Stimulated activated CD8-positive, alpha-beta memory T cell treated with anti-CD3 and anti-CD28 coated beads, Interleukin-4, amount 100 ng/mL, for 24 hours (primary cell): ENCODE measurements around the gene CCDC33.

Experiments used
- DNase-seq: peaks from one replicate; pipeline ENCODE4 v3.0.0-alpha.2; 2020; ENCODE audit warnings: low read depth

The CCDC33 gene

DNA sequence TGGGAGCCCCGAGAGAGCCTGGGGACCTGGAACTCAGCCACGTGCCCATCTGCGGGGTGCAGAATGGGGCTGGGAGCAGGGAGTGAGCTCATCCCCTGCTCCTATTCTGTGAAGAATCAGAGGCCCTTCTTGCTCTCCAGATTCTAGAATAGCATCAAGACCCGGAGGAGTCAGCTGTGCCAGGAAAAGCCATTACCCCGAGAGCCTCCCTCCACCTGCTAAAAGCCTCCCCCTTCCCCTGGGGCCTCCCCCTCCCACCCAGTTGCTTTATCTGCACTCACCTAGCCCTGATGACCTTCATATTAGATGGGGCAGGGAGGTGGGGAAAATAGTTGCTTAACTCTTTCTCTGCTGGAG is 23.1 kb downstream of the CCDC33 start:
- no peak for DNase-seq

DNA sequence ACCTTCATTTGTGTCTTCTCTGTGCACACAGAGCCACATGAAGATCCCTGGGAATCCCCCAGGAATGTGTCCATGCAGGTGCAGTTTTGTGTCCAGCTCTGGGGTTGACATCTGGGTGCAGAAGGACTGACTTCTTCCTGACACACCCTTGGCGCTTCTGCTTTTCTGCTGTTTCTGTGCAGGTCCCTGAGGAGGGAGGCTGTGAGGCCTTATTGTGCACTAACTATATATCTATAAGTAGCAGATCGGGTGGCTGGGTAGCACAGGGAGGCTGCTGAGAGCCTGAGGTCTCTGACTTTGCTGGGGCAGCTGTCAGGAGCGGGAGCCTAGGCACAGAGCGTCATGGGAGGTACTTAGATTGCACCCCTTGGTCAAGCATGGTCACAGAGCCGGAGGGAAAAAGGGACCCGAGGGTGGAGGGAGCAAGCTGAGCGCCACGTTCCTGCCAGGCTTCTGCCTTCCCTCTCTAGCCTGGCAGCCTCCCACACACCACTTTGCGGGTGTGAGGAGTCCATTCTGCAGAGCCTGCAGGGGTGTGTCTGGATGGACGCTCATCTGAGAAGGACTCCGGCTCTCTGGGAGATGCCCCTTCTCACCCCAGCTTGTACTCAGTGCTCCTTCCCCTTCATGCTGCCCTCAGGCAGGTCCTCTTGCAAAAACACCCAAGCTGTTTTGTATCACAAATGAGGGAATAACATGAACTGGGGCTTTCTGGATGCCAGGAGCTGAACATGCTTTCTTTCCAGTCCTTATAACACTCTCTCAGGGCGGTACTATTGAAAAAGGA is 23.9 kb downstream of the CCDC33 start:
- DNase-seq: no peak

DNA sequence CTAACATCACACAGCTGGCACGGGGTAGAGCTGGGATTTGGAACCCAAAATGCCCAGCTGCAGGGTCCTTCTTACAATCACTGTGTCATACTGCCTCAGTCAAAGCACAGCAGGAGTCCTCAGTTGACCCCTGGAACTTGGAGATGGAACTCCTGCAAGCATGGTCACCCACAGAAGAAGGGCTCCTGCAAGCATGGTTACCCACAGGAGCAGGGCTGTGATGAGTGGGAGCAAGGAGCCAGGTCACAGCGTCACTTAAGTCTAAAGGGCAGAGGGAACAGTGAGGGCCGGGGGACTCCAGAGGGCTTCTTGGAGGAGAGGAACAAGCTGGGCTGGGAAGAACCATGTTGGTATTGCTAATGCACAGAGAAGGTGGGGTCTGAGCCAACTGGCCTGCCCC is 24.9 kb downstream of the CCDC33 start:
- DNase-seq: no peak

DNA sequence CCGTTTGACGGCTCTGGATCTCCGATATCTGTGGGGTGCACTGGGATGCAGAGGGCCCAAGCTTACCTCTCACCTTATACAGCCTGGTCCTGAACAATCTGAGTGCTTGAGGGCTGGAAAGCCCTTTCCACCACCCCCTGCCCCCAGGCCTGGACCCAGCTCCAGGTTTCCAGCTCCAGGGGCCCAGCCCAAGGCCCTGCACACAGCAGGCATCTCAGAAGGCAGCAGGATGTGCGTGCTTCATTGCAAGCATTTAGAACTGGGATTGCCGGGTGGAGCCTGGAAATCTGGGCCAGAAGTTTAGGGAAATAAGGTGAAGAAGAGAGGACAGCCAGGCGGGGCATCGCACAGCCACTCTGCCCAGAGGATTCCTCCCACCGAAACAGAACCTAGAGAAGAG is 25.6 kb downstream of the CCDC33 start:
- no peak for DNase-seq

DNA sequence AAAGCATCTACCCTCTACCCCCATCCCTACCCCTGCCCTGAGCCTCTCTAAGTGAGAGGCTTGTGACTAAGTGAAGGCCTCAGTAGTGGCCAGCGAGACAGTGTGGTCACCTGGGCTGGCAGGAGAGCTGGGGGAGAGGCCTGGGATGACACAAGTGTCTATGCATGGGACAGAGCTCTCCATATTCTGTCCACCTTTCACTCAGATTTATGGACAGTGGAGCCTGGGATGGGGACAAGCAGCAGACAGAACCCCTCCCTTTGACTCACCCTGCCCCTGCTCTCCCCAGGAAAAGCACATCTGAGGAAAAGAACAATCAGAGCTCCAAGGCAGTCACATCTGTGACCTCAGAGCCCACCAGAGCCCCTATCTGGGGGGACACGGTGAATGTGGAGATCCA is 26.0 kb downstream of the CCDC33 start:
- DNase-seq: no peak

DNA sequence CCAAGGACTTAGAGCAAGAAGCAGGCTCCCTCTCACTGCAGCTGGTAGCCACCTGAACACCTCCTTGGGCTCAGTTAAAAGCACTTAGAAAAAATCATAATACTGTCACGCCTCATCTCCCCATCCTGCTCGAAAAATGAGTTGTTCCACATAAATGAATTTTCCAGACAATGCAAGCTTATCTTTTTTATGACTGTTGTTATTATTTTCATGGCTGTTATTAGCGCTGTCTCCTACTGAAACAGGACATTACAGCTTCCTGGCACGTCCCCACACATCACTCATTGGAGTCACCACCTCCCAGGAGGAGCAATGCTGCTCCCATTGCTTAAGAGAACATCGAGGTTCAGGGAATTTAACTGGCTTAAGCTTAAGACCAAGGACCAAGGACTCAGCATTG is 26.5 kb downstream of the CCDC33 start:
- no peak for DNase-seq

DNA sequence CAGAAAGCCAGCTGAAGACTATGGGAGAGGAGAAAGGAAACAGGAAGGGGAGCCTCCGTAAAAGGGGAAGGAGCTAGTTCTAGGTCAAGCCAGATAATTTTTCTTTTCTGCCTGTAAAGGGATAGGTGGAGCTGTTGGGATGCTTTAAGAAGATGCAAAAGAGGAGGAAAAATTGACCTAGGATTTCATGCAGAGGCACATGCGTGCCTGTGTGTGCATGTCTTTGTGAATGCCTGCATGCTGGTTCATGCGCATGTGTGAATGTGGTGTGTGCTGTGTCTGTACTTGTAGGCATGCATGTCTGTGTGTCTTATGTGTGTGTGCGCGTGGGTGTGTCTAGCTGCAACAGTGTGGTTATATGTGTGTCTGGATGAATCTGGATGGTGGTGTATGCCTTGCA is 27.3 kb downstream of the CCDC33 start:
- no peak for DNase-seq

DNA sequence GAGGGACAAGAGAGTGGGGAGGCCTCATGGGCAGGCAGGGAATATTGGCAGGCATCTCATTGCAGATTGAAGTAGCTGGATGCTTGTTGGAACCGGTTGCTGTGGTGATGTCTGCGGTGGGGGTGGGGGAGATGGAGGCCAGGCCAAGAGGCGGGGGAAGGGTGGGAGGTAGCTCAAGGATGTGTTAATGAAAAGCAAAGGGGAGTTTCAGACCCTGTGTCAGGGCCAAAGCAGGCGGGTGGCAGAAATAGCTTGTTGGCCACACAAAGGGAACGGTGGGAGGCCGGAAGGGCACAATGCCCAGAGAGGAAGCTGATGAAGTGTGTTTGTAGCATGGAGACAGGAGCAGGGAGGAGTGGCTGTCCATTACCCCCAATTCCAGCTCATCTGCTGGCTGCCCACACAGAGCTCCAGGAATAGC is 28.0 kb downstream of the CCDC33 start:
- no peak for DNase-seq

DNA sequence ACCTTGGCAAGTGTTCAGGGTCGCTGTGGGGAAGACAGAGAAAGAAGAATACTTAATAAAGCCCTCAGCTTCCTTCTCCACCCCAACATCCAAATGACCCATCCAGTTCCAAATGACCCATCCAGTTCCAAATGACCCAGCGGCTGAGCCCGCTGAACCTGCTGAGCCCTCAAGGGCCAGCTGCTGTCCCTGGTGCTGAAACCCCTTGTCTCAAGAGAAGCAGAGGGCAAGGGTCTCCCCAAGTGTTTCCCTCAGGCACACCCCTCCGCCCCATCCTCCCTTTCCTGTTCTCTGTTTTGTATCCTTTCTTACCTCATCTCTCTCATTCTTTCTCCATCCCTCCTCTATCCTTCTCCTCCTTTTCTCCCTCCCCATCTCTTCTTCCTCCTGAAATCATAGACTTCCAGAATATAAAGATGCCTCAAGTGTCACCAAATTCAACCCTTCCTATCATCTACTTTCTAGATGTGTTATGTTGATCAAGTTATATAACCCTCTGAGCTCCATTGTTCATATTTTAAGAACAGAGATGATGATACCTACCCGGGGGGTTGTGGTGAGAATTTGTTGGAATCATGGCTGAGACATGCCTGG is 29.0 kb downstream of the CCDC33 start:
- no peak for DNase-seq

DNA sequence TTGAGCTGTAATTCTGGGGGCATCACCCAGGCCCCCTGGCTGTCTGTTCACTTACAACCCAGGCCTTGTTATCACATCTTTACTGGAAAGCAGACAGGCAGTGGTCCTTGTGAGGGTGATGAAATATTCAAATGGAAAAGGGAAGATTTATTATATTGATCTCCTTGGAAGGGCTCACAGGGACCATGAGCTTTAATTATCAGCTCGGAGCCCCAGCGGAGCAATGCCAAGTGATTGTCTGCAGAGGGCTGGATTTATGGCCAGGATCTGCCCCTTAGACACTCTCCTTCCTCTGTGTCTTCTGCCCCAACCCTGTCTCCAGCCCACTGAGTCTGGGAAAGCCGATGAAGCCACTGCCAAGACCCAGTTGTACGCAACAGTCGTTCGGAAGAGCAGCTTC is 31.9 kb downstream of the CCDC33 start:
- DNase-seq: no peak

DNA sequence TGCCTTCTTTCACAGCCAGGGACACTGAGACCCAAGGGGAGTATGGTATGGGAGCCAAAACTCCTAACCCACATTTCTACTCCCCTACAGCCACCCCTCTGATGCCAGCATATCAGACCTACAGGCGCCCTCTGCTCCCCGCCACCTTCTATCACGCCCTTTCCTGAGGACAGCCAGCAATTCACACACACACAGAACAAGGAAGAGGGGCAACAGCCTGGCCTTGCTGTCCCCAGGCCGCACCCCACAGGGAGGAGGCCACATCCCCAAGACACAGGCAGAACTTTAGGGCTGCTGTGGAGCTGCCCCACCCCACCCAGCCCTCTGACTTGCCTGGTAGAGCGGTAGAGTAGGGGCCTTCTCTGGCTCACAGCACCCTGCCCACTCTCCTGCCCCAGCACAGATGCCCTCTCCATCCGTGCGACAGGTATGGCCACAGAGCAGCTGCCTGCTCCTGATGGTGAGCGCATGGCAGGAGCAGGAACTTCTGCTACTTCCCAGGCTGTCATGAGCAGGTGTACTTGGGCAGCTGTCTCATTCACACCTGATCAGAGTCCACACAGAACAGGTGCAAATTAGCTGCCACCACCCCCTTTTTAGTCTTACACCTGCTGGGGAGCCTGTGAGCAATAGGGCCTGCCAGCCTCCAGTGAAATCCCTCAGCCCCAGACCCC is 33.4 kb downstream of the CCDC33 start:
- no peak for DNase-seq

DNA sequence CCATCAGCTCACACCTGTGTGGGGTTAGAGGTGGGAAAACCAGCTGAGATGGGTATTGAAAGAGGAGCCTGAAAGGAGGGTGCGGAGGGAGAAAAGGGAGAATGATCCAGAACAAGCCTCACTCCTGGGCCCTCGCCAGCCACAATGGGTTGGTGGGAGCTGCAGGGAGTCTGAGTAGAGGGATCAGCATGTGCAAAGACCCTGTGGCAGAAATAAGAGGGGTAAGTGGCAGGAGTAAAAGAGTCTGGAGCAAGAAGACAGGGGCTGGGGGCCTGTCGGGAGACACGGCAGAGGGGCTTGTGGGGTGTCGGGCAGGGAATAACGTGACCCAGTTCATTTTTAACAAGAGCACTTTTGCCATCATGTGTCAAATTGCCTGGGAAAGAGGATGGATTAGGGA is 34.0 kb downstream of the CCDC33 start:
- DNase-seq: no peak

DNA sequence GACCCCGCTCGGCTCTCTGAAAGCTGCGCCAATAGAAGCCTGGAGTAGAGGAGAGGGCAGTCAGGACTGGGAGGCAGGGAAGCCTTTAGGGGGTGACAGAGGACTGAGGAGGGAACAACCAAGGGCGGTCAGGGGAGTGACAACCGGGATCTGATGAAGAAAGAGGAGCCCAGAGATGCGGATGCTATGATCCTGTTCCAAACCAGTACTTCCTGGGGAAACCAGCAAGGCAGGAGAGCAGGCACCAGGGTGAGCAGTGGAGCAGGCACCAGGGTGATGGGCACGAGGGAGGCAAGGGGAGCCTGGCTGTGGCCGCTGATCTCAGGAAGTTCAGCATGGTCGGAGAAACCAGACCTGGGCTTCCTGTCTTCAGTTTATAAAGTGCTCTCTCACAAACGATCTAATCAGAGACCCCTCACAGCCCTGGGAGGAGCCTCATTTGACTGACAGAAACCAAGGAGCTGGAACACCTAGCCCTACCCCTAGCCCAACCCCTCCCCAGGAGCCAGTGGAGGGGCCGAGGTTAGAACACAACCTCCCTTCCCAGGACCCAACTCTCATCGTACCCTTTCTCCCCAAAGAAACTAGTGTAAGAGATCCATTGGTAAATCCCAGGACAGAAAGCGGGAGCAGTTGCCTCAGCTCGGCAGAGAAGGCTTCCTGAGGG is 34.9 kb downstream of the CCDC33 start:
- no peak for DNase-seq

DNA sequence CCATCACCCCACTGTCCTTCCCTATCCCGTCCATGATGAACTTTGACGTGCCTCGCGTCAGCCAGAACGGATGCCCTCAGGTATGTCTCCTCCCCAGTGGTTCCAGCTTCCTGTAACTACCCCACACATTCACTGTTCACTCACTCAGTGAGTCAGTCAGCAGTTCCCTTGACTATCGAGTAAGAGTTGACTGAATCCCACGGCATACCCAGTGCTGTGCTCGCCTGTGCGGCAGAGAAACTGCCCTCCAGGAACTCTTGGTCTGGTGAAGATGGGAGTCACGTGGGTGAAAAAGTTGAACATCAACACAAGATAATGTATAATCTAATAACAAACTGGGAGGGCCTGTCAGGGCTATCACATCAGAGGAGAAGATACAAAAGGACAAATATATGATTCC is 36.7 kb downstream of the CCDC33 start:
- DNase-seq: no peak

DNA sequence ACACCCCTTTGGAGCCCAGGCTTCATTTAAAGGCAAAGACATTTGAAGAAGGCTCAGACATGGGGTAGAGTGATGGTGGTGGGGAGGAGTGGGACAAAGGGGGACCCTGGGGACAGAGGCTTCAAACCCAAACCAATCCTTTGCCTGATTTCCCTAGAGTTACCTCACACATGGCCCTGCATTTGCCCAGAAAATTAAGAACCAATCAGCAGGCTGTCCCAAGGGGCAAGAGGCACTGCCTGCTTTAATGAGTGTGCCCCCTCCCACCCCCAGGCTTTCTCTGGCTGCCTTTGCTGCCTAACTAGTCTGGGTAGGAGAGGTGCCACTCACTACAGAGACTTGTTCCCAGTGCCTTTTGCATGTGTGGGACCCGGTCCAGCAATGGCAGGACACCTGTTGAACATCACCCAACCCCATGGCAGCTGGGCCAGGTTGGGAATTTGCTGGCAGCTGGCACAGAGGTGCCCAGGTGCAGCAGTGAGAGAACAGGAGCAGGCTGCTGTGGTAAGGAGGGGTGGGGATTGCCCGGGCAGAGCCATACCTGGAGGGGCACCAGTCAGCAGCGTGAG is 38.4 kb downstream of the CCDC33 start:
- no peak for DNase-seq

DNA sequence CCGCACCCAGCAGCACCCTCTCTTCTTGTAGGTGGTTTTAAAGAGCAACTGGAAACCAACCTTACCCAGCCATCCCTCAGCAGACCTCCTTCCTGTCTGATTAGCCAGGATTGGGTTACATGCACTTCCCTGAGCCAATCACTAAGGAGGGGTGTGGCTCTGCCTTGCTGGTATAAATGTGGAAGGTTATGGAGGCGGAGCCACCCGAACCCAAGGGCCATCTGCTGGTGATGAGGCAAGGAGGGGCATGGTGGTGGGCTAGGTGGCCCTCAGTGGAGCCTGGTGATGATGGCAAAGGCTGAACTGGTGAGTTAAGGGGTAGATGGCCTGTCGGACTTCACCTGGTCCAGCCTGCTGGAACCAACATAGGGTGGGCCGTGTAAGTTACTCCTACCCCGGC is 39.8 kb downstream of the CCDC33 start:
- DNase-seq: no peak

DNA sequence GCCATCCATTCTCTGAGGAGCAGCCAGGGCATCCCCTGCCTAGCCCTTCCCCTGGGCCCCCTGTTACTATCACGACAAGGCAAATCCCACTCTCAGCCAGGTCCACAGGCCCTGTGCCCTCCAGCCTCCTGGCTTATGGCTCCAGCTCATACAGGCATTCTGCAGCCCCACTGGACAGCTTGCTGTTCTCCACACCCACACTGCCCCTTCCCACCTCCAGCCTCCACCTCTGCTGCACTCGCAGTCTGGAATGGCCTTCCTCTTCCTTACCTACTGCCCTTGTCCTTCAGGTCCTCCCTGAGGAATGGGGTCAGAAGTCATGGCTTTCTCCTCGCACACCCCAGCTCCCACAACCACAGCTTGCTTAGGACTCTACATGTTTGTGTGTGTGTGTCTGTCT is 40.4 kb downstream of the CCDC33 start:
- DNase-seq: no peak

DNA sequence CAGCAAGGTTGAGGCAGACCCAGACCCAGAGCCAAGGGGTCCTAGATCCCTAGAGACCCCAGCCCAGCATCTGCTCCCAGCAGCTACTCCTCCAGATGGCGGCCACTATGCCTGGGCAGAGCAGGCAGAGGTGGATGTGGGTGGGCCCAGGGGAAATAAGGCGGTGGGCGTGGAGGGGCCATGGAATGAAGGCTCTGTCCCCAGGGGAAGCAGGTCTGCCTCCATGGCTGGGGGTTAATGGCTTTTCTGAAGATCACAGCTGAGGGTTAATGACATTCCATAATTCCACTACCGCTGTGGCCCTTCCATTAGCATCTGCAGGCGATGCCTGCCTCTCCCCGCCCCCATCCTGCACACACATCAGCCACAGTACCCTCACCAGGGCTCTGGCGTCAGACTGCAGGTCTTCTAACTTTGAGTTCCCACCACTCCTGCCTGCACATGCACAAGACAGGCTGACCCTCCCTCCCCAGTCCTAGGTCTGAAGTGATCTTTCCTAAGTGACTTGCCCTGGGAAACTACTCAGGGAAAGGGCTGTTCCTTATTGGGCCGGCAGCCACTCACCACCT is 41.2 kb downstream of the CCDC33 start:
- DNase-seq: no peak

DNA sequence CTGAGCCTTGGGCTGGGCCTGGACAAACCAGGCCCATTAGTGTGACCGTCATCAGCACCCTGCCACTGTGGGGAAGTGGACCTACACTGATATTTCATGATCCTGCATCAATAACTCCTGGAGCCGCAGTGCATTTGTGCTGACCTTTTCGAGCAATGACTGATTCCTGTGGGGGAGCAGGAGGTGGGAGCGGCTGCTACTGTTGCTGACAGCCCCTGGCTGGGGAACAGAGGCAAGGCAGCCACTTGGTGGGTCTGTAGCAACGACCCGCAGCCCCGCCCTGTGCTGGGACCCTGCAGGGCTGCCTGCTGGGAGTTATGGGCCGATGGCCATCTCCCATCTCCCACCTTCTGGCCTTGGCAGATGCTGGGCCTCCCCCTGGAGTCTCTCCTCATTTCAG is 42.1 kb downstream of the CCDC33 start:
- no peak for DNase-seq

DNA sequence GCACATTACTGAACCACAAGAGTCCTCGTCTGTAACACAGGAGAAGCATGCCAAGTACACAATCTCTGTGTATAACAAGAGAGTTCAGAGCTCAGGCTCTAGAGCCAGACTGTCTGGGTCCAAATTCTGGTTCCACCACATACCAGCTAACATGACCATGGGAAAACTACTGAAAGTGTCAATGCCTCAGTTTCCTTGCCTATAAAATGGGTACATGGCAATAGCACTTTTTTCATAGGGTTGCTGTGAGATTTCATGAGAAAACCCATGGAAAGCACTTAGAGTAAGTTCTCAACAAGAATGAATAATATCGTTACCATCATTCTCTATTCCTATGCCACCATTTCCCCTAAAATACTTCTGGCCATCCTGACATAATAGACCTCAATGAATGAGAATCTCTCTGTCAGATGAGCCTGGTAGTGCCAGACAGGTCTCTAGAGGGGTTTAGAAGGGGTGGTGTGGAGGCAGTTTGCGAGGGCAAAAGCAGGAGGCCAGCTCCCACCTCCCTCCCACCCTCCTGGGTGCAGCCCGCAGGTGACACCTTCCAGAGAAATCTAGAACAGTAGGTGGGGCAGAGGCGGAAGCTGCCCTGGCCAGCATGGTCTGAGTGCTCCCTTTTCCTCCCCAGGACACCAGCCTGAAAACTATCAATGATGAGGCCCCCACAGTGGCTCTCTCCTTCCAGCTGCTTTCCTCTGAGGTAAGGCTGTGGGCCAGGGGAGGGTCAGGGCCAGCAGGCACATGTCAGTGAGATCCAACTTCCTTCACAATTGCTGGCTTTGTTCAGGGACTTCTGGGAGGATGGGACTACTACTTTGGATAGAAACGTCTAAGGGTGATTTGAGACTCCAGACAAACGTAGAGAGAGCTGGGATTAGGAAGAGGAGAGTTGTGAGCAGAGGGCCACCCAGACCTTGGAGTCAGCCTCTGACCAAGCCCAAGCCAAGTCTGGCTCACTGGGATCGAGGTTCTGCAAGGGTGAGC is 45.3 kb downstream of the CCDC33 start:
- no peak for DNase-seq

DNA sequence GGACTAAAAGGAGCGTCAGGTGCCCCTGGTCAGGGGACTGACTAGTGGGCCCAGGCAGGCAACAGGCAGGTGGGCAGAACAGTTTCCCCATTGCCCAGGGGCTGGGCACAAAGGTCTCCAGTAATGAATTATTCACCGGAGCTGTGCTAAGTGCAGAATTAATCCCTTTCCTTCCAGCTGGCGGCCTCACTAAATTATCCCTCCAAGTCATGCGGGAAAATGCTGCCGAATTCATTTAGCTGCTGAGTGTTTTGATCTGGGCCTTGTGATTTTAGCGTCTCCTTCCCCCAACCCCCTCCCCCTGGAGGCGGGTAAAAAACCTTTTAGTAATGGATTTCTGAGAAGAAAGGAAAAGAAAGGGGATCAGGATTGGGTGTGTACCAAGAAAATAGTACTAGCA is 47.2 kb downstream of the CCDC33 start:
- DNase-seq: no peak
